ENCODE results near the gene FOSB.

GRCh38 chr19:45506246-45506988 lies 38.6 kb downstream of the FOSB start:
- peak in 2 of 3 donors; percentile 49 to 74 for TF ChIP-seq POLR2AphosphoS5 (IDR thresholded peaks at IDR 0.05)
- peak in 2 of 3 donors; percentile 7 to 36 for TF ChIP-seq CTCF (IDR thresholded peaks at IDR 0.05)

Measured in breast epithelium (tissue), 3 donors.